GM18861 (cell line): ENCODE data around the gene ENTPD2.

Source experiments
- ATAC-seq: cut with Tn5 transposase; IDR thresholded peaks from one replicate; pipeline ENCODE4 v1.9.1; 2021; ENCODE audit not compliant: unreplicated experiment

ENTPD2 gene

DNA sequence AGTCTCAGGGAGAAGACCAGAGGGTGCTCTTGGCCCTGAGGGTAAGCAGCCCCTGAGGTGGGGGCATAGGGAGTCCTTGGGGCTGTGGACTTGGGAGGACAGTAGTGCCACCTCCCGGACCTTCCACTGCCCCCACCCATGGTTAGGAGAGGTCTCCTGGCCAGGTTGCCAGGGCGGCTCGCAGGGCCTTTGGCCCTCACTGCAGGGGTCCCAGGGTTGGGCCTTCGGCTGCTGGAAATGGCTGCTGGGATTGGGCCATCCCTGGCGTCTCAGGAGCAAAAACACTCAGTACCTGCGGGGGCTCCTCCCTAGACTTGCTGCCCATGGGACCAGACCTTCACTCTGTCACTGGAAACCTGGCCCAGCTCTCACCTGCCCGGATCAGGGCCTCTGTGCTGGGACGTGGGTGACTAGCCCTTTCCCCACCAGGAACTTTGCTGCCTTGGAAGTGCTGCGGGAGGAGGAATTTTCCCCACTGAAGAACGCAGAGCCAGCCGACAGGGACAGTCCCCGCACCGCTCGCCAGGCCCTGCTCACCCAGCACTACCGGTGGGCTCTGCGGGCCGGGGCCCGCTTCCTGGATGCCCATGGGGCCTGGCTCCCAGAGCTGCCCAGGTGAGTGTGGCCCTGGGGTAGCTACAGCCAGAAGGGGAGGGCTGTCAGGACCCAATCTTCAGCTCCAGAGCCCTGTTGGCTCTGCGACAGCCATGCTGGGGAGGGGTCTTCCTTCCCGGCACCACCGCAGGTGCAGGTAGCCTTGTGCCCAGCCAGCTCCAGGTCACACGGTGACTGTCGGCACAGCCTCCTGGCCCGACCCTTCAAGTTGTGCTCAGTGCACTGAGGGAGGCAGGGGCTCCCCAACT lies 26.6 kb upstream of the ENTPD2 start:
- ATAC-seq = no peak

DNA sequence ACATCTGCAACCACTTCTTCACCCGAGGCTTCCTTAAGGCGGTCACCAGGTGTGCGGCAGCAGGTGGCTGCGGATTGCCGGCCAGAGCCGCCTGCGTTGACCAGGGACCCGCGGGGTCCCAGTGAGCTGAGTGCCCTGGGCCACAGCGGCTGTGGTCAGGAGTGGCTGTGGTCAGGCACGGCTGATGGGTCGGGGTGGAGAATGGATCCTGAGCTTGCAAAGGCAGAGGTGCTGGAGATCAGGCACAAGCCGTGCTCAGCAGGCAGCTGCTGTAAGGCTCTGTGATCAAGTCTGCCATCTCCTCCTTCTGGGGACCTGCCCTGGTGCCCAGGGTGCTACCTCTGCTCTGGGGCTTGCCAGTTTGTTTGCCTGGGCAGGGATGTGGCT lies 25.5 kb upstream of the ENTPD2 start:
- ATAC-seq = no peak

DNA sequence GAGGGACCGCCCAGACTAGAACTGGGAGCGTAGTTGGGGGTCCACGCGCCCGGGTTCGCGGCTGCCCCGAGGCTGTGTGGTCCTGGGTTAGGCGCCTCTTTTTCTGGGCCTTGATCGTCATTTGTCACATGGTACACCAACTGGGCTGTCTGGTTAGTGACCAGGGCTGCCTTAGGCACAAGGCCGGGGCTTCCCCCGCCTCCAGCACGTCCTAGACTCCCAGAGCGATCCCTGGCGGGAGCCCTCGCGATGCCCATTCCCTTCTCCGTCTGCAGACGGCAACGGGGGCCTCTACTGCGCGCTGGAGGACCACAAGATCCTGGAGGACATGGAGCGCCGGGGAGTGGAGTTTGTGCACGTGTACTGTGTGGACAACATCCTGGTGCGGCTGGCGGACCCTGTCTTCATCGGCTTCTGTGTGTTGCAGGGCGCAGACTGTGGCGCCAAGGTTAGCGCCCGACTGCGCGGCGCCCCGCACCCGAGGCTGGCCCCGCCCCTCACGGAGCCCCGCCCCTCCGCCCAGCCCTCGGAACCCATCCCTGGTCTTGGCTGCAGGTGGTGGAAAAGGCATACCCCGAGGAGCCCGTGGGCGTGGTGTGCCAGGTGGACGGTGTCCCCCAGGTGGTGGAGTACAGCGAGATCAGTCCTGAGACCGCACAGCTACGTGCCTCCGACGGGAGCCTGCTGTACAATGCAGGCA lies 25.0 kb upstream of the ENTPD2 start:
- no peak for ATAC-seq

DNA sequence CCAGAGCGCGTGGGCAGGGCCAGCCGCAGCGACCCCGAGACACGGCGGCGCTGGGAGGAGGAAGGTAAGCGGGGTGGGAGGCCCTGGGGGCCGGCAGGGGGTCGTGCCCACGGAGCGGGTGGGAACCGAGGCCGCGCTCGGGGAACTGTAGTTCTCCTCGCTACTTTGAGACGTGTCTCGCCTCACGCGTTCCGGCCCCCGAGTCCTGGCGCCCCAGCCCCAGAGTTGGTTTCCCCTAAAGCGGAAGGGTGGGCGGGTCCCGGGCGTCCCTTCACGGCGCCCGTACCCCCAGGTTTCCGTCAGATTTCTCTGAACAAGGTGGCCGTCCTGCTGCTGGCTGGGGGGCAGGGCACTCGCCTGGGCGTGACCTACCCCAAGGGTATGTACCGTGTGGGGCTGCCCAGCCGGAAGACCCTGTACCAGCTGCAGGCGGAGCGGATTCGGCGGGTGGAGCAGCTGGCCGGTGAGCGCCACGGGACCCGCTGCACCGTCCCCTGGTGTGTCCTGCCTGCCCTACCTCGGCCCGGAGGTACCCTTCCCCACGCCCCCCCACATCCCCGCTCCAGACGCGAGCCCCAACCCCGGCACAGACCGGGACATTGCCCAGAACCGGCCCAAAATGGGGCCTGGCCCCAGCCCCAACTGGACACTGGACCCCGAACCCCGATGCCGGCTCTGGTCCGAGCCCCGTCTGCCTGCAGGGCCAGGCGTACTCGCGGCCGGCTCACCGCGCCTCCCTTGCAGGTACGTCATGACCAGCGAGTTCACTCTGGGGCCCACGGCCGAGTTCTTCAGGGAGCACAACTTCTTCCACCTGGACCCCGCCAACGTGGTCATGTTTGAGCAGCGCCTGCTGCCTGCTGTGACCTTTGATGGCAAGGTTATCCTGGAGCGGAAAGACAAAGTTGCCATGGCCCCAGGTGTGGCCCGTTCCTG lies 24.2 kb upstream of the ENTPD2 start:
- ATAC-seq = no peak

DNA sequence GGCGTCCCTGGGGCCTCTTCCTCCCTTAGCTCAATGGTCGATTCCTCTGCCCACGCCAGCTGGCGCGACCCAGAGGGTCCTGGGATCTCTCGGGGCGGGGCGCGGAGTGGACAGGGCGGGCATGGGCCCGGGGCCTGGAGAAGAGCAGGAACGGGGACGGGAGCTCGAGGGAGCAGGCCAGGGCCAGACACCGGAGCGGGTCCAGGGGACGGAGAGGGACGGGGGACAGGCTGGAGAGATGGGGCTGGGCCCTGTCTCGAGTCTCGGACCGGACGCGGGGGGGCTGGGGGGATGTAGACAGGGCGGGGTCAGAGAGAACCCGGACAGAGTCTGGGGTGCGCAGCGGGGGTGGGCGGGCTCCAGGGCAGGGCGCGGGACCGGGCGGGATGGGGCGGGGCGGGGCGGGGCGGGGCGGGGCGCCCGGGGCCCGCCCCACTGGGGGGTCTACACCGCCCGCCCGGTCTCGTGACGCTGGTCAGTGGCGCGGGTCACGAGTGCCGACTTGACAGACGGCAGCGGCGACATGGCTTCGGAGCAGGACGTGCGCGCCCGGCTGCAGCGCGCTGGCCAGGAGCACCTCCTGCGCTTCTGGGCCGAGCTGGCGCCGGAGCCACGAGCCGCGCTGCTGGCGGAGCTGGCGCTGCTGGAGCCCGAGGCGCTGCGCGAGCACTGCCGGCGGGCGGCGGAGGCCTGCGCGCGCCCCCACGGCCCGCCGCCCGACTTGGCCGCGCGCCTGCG lies 23.3 kb upstream of the ENTPD2 start, which contains the start of gene UAP1L1:
Gene UAP1L1, plus strand, starts transcription at position 508 of the 738 bp plus-strand sequence. Its CDS starts 16 bp downstream, at position 524.
- peak; percentile 44 for ATAC-seq

DNA sequence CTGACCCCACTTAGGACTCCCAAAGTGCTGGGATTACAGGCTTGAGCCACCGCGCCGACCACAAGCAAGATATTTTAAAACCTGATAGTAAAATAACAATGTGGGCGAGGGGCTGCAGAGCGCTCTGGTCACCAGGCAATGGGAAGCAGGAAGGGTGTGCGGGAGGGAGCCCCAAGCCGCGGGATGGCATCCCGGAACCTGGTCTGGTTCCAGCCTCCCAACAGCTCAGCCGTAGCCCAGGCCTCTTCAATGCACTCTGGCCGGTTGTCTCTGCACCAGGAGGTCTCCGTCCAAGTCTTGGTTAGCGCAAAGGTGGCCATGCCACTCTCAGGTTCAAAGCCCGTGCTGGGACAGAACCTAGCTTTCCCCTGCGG lies 22.8 kb upstream of the ENTPD2 start:
- ATAC-seq = no peak

DNA sequence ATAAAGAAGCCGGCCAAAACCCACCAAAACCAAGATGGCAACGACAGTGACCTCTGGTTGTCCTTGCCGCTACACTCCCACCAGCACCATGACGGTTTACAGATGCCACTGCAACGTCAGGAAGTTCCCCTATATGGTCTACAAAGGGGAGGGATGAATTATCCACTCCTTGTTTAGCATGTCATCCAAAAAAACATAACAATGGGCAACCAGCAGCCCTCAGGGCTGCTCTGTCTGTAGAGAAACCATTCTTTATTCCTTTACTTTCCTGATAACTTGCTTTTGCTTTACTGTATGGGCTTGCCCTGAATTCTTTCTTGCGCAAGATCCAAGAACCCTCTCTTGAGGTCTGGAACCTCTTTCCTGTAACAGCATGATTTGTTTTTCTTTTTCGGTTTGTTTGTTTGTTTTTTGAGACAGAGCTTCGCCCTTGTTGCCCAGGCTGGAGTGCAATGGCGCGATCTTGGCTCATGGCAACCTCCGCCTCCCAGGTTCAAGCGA lies 21.5 kb upstream of the ENTPD2 start:
- ATAC-seq = no peak

DNA sequence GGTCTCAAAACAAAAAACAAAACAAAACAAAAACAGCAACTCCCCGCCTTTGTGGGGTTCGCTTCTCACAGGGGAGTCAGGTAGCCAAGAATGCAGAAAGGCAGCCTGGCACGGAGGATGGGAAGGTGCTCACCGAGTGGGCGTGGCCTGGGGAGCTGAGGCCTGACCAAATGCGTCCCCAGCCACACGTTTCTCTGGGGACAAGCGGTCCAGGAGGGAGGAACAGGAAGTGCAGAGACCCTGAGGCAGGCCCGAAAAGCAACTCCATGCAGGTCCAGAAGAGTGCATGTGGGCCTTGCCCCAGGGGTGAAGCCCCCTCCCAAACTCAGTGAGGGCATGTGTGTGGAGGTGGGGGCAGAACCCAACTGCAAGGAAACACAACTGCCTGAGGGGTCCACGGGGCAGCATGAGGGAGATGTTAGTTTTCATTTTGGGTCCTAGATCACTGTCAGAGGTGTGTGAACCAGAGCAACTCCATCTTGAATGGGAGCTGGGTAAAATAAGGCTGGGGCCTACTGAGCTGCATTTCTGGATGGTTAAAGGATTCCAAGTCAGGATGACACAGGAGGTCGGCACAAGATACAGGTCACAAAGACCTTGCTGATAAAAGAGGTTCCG lies 20.9 kb upstream of the ENTPD2 start:
- no peak for ATAC-seq

DNA sequence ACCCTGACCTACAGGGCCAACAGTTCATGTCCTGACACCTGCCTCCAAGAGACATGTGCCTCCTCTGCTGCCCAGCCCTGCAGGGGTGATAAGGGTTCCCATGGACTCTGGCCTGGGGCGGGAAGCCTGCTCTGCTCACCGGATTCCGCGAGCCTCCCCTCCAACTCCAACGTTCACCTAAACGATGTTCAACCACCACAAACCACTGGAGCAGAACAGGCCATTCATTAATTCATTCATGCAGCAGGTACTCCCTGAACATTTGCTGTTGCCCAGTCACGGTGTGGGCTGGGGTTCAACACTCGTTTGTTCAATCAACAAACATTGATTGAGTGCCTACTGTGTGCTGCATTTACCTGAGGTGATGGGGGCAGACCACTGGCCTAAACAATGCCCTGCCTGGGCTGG lies 20.1 kb upstream of the ENTPD2 start:
- no peak for ATAC-seq

DNA sequence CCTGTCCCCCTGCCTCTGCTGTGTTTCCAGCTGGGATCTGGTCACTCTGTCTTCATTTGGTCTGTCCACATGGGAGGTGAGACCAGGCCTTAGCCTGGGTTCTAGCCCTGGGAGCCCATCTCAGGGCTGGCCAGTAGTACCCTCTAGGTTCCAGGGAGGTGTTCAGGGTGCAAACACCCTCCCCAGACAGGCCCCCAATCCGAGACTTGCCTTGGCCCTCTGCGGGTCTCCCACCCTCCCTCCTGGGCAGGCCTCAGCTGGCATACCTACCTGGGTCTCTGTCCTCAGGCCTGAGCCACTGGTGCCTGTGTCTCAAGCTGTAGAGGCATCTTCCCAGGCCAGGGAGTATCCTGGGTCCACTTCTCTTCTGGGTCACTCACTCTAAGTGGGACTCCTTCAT lies 17.4 kb upstream of the ENTPD2 start:
- no peak for ATAC-seq

DNA sequence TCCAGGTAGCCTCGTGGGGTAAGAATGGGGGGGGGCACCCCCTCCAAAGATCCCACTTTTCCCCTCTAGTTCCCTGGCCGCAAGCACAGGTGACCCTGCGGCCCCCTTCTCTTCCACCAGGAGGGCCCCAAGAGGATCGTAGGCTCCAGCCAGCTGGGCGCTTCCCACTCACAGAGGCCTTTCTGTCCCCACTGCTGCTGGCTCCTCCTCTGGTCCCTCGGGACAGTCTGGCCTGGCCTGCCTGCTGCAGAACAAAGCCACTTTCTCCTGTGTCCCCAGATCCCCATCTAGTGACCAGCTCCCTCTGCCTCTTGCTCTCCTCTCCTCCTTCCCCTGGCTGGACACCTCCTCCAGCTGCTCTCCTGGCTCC lies 17.0 kb upstream of the ENTPD2 start:
- ATAC-seq = peak; percentile 4

DNA sequence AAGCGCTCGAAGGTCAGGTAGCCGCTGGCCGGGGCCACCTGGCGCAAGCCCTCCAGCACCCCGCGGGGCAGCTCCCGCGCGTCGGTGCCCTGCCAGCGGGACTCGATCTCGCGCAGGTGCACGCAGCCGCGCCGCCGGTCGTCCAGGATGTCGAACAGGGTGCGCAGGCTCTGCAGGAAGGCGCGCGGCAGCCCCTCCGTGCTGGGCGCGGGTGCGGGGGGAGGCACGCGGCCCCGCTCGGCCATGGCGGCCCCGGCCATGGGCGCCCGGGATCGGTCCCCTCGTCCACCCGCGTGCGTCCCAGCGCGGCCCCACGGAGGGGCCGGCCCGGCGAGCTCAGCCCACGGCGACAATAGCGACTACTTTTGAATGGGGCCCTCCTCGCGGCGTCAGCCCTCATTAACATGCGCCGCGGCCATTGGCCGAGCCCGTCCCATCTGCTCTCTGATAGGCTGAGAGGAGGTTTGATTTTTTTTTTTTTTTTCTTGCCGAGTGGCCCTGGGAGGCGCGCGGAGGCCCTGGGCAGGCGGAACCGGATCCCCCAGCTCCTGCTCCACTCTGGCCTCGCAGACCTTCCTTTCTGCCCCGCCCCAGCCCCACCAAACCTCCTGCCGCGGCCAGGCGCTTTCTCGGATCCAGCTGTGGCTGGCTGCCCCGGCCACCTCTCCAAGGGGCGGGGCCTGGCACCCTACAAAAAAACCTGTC lies 16.5 kb upstream of the ENTPD2 start, which contains the start of gene SAPCD2:
Gene SAPCD2, minus strand, starts transcription at position 357 of the 705 bp plus-strand sequence. Its CDS starts 97 bp downstream, at position 260.
- peak; percentile 46 for ATAC-seq

DNA sequence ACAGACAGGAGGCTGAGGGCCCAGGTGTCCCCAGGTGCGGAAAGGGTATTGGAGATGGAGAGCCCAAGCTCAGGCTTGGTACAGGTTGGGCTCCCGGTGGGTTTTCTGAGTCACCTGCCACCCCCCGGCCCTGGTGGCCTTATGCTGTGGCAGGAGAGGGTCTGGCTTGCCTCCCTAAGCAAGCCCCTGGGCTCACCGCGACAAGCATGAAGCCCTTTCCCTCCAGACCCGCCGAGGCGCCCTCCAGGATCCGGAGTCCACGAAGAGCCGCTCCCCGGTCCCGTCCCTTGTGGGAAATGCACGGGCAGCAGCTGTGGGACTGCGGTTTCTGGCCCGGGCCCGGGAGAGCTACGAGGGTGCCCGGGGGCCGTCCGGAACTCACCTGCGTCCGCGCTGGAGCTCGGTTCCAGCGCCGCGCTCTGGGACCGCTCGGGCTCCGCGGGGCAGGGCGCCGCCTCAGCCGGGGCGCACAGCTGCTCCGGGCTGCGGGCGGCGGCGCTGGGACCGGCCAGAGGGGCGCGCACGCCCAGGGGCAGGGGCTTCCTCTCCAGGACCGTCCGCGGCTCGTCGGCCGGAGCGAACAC lies 15.7 kb upstream of the ENTPD2 start:
- ATAC-seq = no peak

DNA sequence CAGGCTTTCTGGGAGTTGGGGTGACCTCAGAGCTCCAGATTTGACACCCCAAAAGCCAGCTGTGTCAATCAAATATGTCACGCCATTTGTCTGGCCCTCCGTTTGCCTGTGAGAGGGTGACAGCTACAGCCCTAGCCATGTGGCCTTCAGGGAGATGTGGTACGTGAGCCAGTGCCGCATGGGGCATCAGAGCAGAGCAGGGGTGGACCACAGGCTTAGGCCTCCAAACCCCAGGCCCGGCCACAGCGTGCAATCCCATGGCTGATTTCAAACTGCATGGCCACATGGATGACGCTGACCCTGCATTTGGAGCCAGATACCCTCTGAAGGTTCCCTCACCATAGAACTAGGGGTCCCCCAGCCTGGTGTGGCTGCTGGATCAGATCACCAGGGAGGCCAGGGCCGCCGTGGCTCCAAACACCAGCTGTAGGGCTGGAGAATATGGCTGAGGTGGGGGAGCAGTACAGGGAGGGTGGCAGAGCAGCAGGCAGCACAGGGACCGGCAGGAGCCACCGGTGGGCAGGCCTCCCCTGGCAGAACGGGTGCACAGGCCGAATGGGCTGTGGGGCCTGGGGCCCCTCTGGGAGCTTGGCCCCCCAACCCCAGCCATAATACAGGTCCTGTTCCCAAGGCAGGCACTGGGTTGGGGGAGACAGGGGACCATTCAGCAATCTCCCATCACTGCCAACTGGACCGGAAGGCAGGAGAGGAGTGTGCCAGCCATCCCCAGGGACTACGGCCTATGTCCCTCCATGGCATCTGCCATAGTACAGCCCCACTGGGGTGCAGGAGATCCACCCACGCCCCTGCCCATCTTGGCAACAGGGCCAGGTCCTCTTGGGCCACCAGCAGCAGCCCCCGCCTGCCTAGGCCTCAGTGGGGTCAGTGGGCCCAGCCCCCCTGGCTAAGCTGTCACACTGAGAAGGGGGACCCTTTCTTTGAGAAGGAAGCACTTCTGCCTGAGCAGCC lies 15.0 kb upstream of the ENTPD2 start:
- ATAC-seq = no peak

DNA sequence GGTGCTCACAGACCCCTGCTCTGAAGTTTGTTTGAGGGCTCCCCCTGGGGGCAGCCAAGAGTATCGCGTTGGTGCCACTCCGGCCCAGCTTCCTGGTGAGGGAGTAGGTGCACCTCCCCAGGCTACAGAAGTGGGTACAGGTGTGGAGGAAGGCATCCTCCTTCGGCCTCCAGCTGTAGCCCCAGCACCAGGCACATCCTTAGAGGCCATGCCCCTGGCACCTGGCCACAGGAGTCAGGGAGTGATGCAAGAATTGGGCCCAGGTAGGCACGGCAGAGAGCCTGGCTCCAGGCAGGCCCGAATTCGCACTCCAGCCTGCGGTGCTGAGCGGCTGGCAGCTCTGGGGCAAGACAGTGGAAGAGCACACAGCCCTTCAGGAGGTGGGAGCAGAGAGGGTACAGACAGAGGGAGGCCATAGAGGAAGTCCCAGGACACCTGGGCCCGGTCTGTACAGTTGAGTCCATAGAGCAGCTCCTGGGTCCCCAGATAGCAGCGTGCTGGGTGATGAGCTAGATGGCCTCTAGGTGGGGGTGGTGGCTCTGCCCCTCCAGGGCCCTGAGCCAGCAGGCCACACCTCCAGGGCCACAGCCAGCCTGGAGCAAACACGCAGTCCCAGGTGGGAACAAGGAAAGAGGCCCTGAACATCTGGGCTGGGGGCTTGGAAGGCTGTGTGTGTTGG lies 14.1 kb upstream of the ENTPD2 start:
- no peak for ATAC-seq

DNA sequence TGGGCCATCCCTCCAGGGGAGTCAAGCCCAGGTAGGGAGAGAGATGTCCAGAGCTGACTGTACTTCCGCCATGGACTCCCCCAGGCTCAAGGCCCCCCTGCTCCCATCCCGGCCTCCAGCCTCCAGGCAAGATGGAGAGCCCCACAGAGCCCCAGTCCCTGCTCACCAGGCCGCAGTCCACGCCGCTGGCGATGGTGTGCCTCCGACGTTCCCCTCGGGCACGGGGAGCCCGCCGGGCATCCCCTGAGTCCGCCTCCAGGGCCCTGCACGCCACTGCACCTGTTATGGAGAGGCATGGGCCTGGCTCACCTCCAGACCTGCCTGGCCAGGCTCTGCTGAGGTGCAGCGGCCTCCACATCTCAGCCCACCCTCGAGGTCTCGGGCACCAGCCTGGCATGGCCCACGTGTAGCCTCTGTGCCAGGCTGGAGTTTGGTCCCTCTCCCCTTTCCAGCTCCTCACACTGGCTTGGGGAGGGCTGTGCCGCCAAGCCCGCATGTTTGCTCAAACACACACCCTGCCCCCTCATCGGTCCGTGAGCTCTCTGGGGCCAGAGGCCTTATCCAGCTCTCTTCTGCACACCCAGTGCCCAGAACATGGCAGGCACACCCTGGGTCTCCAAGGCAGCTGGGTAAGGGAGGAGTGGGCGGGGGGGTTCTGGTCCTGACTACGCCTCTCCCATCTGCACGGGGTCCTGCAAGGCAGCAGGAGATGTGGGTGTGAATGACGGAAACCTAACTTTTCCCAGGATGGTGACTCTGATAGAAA lies 12.4 kb upstream of the ENTPD2 start:
- ATAC-seq = no peak
